HepG2 (cell line): ENCODE results near the gene TASL. TPM values are rescaled to one million over a fixed set of nuclear protein-coding genes. Genes with fewer than 3 reads are reported as not detected.
"Not testable (repeated sequence)": the region's sequence is repeated elsewhere in the genome, so short reads cannot be mapped to it uniquely, and the experiment has no call there.

Experiments
- ATAC-seq: fragments of 200-7000 bp; cut with Tn5 transposase; 3 replicates; pipeline ENCODE4 v1.9.1; 2020; ENCODE audit warnings: mild to moderate bottlenecking, moderate library complexity
- BruUV-seq: library from RNA; stranded (reverse); fragments of 400-500 nt; replicated peaks from 2 replicates; lab custom pipeline; 2021; lab: Mats Ljungman, UMichigan
- CTCF ChIA-PET: fragments of 300-600 bp; formaldehyde crosslinking; extraction: SDS; loops from one replicate; lab custom pipeline; 2021; ENCODE audit warnings: low total read pairs, inconsistent platforms, low intra/inter-chr PET ratio; lab: Yijun Ruan, JAX
- POLR2A ChIA-PET: fragments of 350-600 bp; sonication (Branson Sonifier 250); formaldehyde crosslinking; loops from one replicate; lab custom pipeline; 2020; ENCODE audit warnings: antibody characterized with exemption, inconsistent platforms; lab: Yijun Ruan, JAX
- DNase-seq: peaks from one replicate; pipeline ENCODE4 v3.0.0-alpha.2; 2015; ENCODE audit warnings: low spot score
- FAIRE-seq: peaks from 3 replicates; lab custom pipeline; 2011; peaks lifted over from hg19 to GRCh38; lab: Jason Lieb, UNC
- H2AFZ ChIP-seq: one replicate; pipeline ENCODE4 v1.6.1; 2011; ENCODE audit warnings: low read length, inconsistent platforms
- H3K27ac ChIP-seq: fragments of 300-600 bp; 3 replicates; pipeline ENCODE4 v1.8.0; 2011; ENCODE audit warnings: mixed run types, mild to moderate bottlenecking, mixed read lengths, low read length, inconsistent platforms; ENCODE audit not compliant: insufficient read depth; ENCODE audit errors: extremely low read length
- H3K27me3 ChIP-seq, 2 experiments: fragments of 200-600 bp in 1 of 2; 2 replicates in 1 of 2; 3 replicates in 1 of 2; pipeline versions ENCODE4 v1.6.0 to v1.8.0; 2011; ENCODE audit warnings: low read length in 2 of 2, mild to moderate bottlenecking in 2 of 2, moderate library complexity in 2 of 2, inconsistent platforms in 1 of 2; ENCODE audit not compliant: insufficient read depth in 2 of 2, control insufficient read depth in 1 of 2
- H3K36me3 ChIP-seq, 2 experiments: fragments of 200-600 bp in 1 of 2; replicated peaks in 1 of 2; 2 replicates in 1 of 2; 3 replicates in 1 of 2; pipeline versions ENCODE4 v1.5.1 to v1.8.0; 2011; ENCODE audit warnings: low read length in 2 of 2, inconsistent platforms in 1 of 2; ENCODE audit not compliant: insufficient read depth in 2 of 2, control insufficient read depth in 1 of 2
- H3K4me1 ChIP-seq: 2 replicates; pipeline ENCODE4 v1.5.1; 2012; ENCODE audit warnings: low read length, inconsistent platforms; ENCODE audit not compliant: insufficient read depth
- H3K4me2 ChIP-seq: 2 replicates; pipeline ENCODE4 v1.6.0; 2011; ENCODE audit warnings: low read depth, low read length, inconsistent platforms
- H3K4me3 ChIP-seq, 3 experiments: fragments of 200-600 bp in 1 of 3; sonication (generic), shearing (Covaris generic) in 1 of 3; replicated peaks in 1 of 3; 2 replicates each; pipeline ENCODE4 v1.5.1; 2011 to 2016; ENCODE audit warnings: low read length in 3 of 3, inconsistent platforms in 2 of 3, low read depth in 2 of 3, mild to moderate bottlenecking in 2 of 3, control low read depth in 1 of 3, mixed read lengths in 1 of 3; ENCODE audit not compliant: insufficient read depth in 1 of 3
- H3K79me2 ChIP-seq: one replicate; pipeline ENCODE4 v1.6.1; 2011; ENCODE audit warnings: low read length, inconsistent platforms; ENCODE audit not compliant: insufficient read depth
- H3K9ac ChIP-seq: 2 replicates; pipeline ENCODE4 v1.6.0; 2011; ENCODE audit warnings: mild to moderate bottlenecking, low read depth, low read length, inconsistent platforms; ENCODE audit not compliant: insufficient read depth
- H3K9me3 ChIP-seq: 2 replicates; pipeline ENCODE4 v1.5.1; 2012; ENCODE audit warnings: mild to moderate bottlenecking, low read length
- H4K20me1 ChIP-seq: 2 replicates; pipeline ENCODE4 v1.6.0; 2011; ENCODE audit warnings: inconsistent platforms, mild to moderate bottlenecking, low read length, moderate library complexity; ENCODE audit not compliant: insufficient read depth
- CEBPG ChIP-seq: IDR thresholded peaks from 2 replicates; pipeline ENCODE4 v1.6.1; 2016
- DZIP1 ChIP-seq: sonication (generic); formaldehyde crosslinking; IDR thresholded peaks from 2 replicates; pipeline ENCODE4 v1.5.0; 2020; ENCODE audit warnings: mild to moderate bottlenecking, missing genetic modification reagents
- GABPA ChIP-seq, 2 experiments: IDR thresholded peaks; 2 replicates each; pipeline ENCODE4 v1.6.1; 2011 to 2016; ENCODE audit warnings: low read depth in 2 of 2, low read length in 1 of 2, missing biosample characterization in 1 of 2, missing genetic modification characterization in 1 of 2
- GABPB1 ChIP-seq: IDR thresholded peaks from 2 replicates; pipeline ENCODE4 v1.6.1; 2016; ENCODE audit warnings: mild to moderate bottlenecking, missing genetic modification reagents, moderate library complexity, missing compliant biosample characterization
- KDM6A ChIP-seq: IDR thresholded peaks from 2 replicates; pipeline ENCODE4 v1.6.1; 2016; ENCODE audit warnings: low read depth
- MTF1 ChIP-seq: sonication (generic); formaldehyde crosslinking; IDR thresholded peaks from 2 replicates; pipeline ENCODE4 v1.5.0; 2020; ENCODE audit warnings: missing genetic modification reagents
- RFX1 ChIP-seq: fragments of 450-650 bp; IDR thresholded peaks from 2 replicates; pipeline ENCODE4 v1.6.1; 2017
- ZNF207 ChIP-seq: fragments of 450-650 bp; IDR thresholded peaks from 2 replicates; pipeline ENCODE4 v1.6.1; 2016; ENCODE audit warnings: antibody characterized with exemption, borderline replicate concordance
- ZNF34 ChIP-seq: sonication (generic); formaldehyde crosslinking; IDR thresholded peaks from 2 replicates; pipeline ENCODE4 v1.4.0; 2020; ENCODE audit warnings: mild to moderate bottlenecking, missing genetic modification reagents, borderline replicate concordance
- WGBS: methylation state at CpG from one replicate; pipeline ENCODE4 v1.1.6; 2017; ENCODE audit warnings: low lambda C conversion rate; 5-methylcytosine and 5-hydroxymethylcytosine counted together
- in situ Hi-C: cut with HindIII; loops from 2 replicates; pipeline ENCODE4 v1.10.0; 2017; ENCODE audit warnings: low pct_unique_long_range_greater_than_20kb; ENCODE audit not compliant: extremely low pct_ligation_motif_present
- intact Hi-C: fragments of 100-400 bp; cut with micrococcal nuclease; formaldehyde crosslinking; loops from one replicate; pipeline ENCODE4 v1.10.0; 2022; ENCODE audit not compliant: unreplicated experiment
- polyA plus RNA-seq, 8 experiments: library from polyadenylated mRNA; depleted of rRNA in 3 of 8; stranded (reverse) in 7 of 8; unstranded in 1 of 8; fragments of >200 nt; fragmentation: Illumina TruSeq in 4 of 8; extraction: Trizol in 4 of 8; gene quantifications; 2 replicates each; pipeline versions ENCODE4 v1.2.1 to v1.2.3, GENCODE V29; 2011 to 2016; ENCODE audit warnings: low read depth in 4 of 8, missing spikeins in 1 of 8, mixed read lengths in 1 of 8; ENCODE audit not compliant: insufficient read depth in 1 of 8
- total RNA-seq, 5 experiments: library from RNA; depleted of rRNA; stranded (reverse); fragments of >200 nt; fragmentation: Illumina TruSeq; extraction: Trizol; gene quantifications; 2 replicates each; pipeline ENCODE4 v1.2.3, GENCODE V29; 2016; ENCODE audit warnings: low read depth in 1 of 5
- TF ChIP-seq, protein P1 (sequence below): IDR thresholded peaks from 2 replicates; pipeline ENCODE4 v1.6.1; 2016; ENCODE audit warnings: low read depth

Gene TASL
- total and polyA plus RNA-seq, 2 of the 13 experiments (the other 11 are each of a cell fraction or from before 2014, with no cell fraction given): not detected

DNA sequence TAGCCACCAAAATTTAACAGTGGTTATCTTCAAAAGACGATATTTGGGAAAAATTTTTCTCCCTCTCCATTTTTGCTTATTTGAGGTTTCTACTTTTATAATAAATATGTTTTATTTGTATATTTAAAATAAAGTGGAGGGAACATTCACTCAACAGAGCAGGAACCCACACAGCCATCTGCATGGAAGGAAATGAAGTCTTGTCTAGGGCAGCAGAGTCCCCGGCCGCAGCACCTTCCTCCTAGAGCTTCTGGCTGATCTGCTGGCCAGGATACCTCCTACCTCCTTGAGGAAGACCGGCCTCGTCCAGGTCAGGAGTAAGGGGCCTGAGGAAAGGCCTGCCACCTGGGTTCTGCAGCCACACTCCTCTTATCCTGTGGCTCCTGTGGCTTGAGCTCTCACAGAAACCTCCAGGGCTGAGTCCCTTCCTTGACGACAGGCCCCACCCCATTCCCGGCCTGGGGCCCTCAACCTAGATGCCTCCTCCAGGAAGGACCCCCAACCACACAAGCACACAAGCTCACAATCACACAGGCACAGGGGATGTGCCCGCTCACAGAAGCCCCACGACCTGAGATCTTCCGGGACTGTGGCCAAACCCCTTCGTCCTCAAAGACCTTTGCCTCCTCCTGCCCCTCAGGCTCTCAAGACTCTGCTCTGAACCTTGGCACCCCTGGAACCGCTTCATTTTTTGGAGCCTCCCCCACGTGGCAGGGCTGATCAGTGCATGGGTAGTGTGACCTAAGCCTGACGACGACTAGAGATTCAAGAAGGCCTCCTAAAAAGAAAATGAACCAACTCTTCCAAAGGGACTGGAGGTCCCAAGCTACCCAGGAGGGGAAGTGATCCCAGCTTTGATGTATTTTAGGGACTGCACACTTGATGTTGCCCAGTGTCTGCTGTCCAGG, 23.0 kb upstream of the TASL start:
- intact Hi-C loops, CTCF ChIA-PET, H3K27ac ChIP-seq, H3K79me2 ChIP-seq, DNase-seq, H3K4me3 ChIP-seq, ATAC-seq, H3K9ac ChIP-seq, H3K27me3 ChIP-seq, H3K4me2 ChIP-seq, POLR2A ChIA-PET, H2AFZ ChIP-seq, H4K20me1 ChIP-seq, BruUV-seq, in situ Hi-C loops, H3K36me3 ChIP-seq, H3K9me3 ChIP-seq: not testable (repeated sequence)
- WGBS: 71% methylated on average over 4 of the region's 15 CpGs
- FAIRE-seq: peak; percentile 80
- peaks cover 12% of the 10 kb centered on the region for H3K4me1 ChIP-seq

DNA sequence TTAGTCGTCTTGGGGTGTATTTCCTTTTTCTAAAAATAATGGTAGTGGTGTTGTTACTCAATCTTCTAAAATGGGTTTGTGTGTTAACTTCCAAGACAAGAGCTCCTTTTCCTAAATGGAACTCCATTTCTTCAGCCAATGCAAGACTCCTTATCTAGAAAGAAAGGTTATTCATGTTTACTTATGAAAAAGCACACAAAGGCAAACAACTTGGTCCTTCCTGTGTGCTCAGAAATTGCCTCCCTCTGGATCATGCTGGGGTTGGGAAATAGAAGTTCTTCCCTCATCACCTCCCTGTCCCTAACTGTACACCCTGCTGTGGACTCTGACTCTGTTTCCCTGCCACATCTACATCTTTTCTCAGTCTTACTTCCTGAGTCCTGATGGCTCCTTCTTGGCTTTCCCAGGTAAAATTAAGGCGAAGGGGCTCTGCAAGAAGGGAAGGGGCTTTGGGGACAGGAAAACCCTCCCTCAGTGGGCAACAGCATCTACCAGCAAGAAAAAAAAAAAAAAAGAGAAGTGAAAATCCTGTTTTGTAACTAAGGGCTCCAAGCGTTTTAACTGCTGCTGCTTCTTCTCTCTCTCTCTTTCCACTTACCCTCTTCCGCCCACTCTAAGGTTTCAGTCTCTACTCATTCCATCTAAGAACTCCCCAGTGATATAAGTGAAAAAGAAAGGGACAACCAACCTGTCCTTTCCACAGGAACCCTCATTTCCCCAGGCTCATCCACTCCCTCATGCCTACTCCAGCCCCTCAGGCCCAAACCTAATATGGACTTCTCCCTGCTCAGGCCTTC, 19.8 kb upstream of the TASL start:
- BruUV-seq: no TSS peak
- H3K36me3 ChIP-seq: no peaks in the 10 kb centered on the region
- H3K9me3 ChIP-seq: no peaks in the 10 kb centered on the region
- intact Hi-C loops (no loop called here), in situ Hi-C loops (no loop called here)
- peaks cover 12% of the 10 kb centered on the region for H3K4me1 ChIP-seq
- H3K27me3 ChIP-seq: no peaks in the 10 kb centered on the region
- no peak for DNase-seq
- no peak for FAIRE-seq
- no peaks in the 10 kb centered on the region for H3K79me2 ChIP-seq
- no peak for TF ChIP-seq MTF1
- TF ChIP-seq RFX1: no peak
- no peak for TF ChIP-seq CEBPG (CRISPR knock-in tag)
- no peak for TF ChIP-seq ZNF207
- TF ChIP-seq, protein P1, sequence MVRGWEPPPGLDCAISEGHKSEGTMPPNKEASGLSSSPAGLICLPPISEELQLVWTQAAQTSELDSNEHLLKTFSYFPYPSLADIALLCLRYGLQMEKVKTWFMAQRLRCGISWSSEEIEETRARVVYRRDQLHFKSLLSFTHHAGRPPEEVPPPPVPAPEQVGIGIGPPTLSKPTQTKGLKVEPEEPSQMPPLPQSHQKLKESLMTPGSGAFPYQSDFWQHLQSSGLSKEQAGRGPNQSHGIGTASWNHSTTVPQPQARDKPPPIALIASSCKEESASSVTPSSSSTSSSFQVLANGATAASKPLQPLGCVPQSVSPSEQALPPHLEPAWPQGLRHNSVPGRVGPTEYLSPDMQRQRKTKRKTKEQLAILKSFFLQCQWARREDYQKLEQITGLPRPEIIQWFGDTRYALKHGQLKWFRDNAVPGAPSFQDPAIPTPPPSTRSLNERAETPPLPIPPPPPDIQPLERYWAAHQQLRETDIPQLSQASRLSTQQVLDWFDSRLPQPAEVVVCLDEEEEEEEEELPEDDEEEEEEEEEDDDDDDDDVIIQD (CRISPR knock-in tag): no peak
- TF ChIP-seq GABPB1 (CRISPR knock-in tag): peak; percentile 25; the same call in 1 of the 2 replicates
- no peak for TF ChIP-seq ZNF34 (CRISPR knock-in tag)
- no peak for TF ChIP-seq KDM6A (CRISPR knock-in tag)
- TF ChIP-seq DZIP1 (CRISPR knock-in tag): no peak
- no peak; the same call in 1 of the 2 replicates for TF ChIP-seq GABPA (IDR thresholded peaks at IDR 0.05; ENCODE audit: low read depth, low read length)
- peak; percentile 38; the same call in 1 of the 2 replicates for TF ChIP-seq GABPA (CRISPR knock-in tag; IDR thresholded peaks at IDR 0.05; ENCODE audit: low read depth)
- no peak overlapping the region for H2AFZ ChIP-seq
- H3K27ac ChIP-seq: no peak overlapping the region
- H3K4me3 ChIP-seq: no peak overlapping the region
- H3K4me2 ChIP-seq: no peak overlapping the region
- ChIA-PET CTCF (no interaction called here), POLR2A (no interaction called here)
- WGBS: 91% methylated on average over 4 of the region's 4 CpGs
- no peak for ATAC-seq
- H4K20me1 ChIP-seq: no peaks in the 10 kb centered on the region
- no peak overlapping the region for H3K9ac ChIP-seq
